HCT116 (cell line): ENCODE measurements around the gene PRICKLE1. TPM values are rescaled to one million over a fixed set of nuclear protein-coding genes. Genes with fewer than 3 reads are reported as not detected.

ENCODE experiments used
- ATAC-seq: fragments of 200-7000 bp; cut with Tn5 transposase; 2 replicates; pipeline ENCODE4 v1.9.1; 2020; ENCODE audit warnings: mild to moderate bottlenecking, moderate library complexity
- BruUV-seq: library from RNA; stranded (reverse); fragments of 400-500 nt; replicated peaks from 2 replicates; lab custom pipeline; 2021; lab: Mats Ljungman, UMichigan
- CTCF ChIA-PET: fragments of 300-600 bp; sonication (Branson Sonifier 250); formaldehyde crosslinking; loops from one replicate; lab custom pipeline; 2021; ENCODE audit warnings: antibody characterized with exemption; lab: Charles Lee
- POLR2A ChIA-PET: fragments of 300-600, 350-600 bp; sonication (Branson Sonifier 250); formaldehyde crosslinking; loops from one replicate; lab custom pipeline; 2021; ENCODE audit warnings: antibody characterized with exemption; lab: Charles Lee
- RAD21 ChIA-PET, 2 experiments: fragments of 300-600 bp; sonication (Branson Sonifier 250); formaldehyde crosslinking; loops; one replicate each; lab custom pipeline; 2023; ENCODE audit warnings: low total read pairs in 2 of 2; ENCODE audit not compliant: uncharacterized antibody in 2 of 2, unreplicated experiment in 2 of 2, low non-redundant PET in 1 of 2; lab: Charles Lee
- DNase-seq: peaks from one replicate; pipeline ENCODE4 v3.0.0-alpha.2; 2010; ENCODE audit warnings: low read depth, low spot score
- H2AFZ ChIP-seq: fragments of 200-600 bp; shearing (Covaris generic), sonication (generic); 2 replicates; pipeline ENCODE4 v1.6.1; 2017; ENCODE audit warnings: low read depth, mixed run types, mixed read lengths, antibody characterized with exemption, low read length; ENCODE audit not compliant: poor library complexity, severe bottlenecking
- H3K27ac ChIP-seq: 2 replicates; pipeline ENCODE4 v1.5.1; 2012; ENCODE audit warnings: low read depth, low read length
- H3K27me3 ChIP-seq: fragments of 200-600 bp; sonication (generic); 2 replicates; pipeline ENCODE4 v1.6.1; 2016; ENCODE audit warnings: mixed run types, low read length, mixed read lengths; ENCODE audit not compliant: insufficient read depth
- H3K36me3 ChIP-seq, 2 experiments: fragments of 200-500 bp in 1 of 2; fragments of 200-600 bp in 1 of 2; sonication (Bioruptor generic) in 1 of 2; sonication (generic) in 1 of 2; 2 replicates each; pipeline versions ENCODE4 v1.5.1 to v1.6.1; 2014 to 2016; ENCODE audit warnings: low read length in 2 of 2, inconsistent platforms in 1 of 2, mixed read lengths in 1 of 2, mixed run types in 1 of 2; ENCODE audit not compliant: insufficient read depth in 2 of 2, control insufficient read depth in 1 of 2
- H3K4me1 ChIP-seq, 2 experiments: fragments of 200-600 bp in 1 of 2; sonication (generic) in 1 of 2; 2 replicates each; pipeline versions ENCODE4 v1.5.1 to v1.6.1; 2012 to 2017; ENCODE audit warnings: low read length in 2 of 2, inconsistent platforms in 1 of 2, mild to moderate bottlenecking in 1 of 2, mixed read lengths in 1 of 2, mixed run types in 1 of 2, moderate library complexity in 1 of 2; ENCODE audit not compliant: insufficient read depth in 2 of 2, control insufficient read depth in 1 of 2
- H3K4me2 ChIP-seq: fragments of 200-600 bp; sonication (generic); 2 replicates; pipeline ENCODE4 v1.6.1; 2017; ENCODE audit warnings: mixed run types, low read length, mixed read lengths
- H3K4me3 ChIP-seq, 2 experiments: fragments of 200-600 bp in 1 of 2; sonication (generic) in 1 of 2; replicated peaks in 1 of 2; 2 replicates each; pipeline ENCODE4 v1.5.1; 2011 to 2016; ENCODE audit warnings: low read length in 2 of 2, control low read depth in 1 of 2, low read depth in 1 of 2, mild to moderate bottlenecking in 1 of 2, mixed read lengths in 1 of 2, mixed run types in 1 of 2
- H3K79me2 ChIP-seq: fragments of 200-600 bp; sonication (generic); 2 replicates; pipeline ENCODE4 v1.6.1; 2017; ENCODE audit warnings: mild to moderate bottlenecking, mixed run types, low read length, moderate library complexity, mixed read lengths; ENCODE audit not compliant: insufficient read depth
- H3K9ac ChIP-seq: fragments of 200-600 bp; sonication (generic); 2 replicates; pipeline ENCODE4 v1.6.1; 2016; ENCODE audit warnings: low read length, mixed read lengths
- H3K9me2 ChIP-seq: fragments of 200-600 bp; sonication (generic), shearing (Covaris generic); 2 replicates; pipeline ENCODE4 v1.6.1; 2017; ENCODE audit warnings: mixed run types, mild to moderate bottlenecking, moderate library complexity; ENCODE audit not compliant: insufficient read depth
- H3K9me3 ChIP-seq, 2 experiments: fragments of 200-500 bp in 1 of 2; fragments of 200-600 bp in 1 of 2; sonication (Bioruptor generic) in 1 of 2; sonication (generic) in 1 of 2; 2 replicates each; pipeline ENCODE4 v1.6.1; 2014 to 2017; ENCODE audit warnings: low read length in 2 of 2, mixed read lengths in 2 of 2, inconsistent platforms in 1 of 2, low read depth in 1 of 2, mild to moderate bottlenecking in 1 of 2, mixed run types in 1 of 2, moderate library complexity in 1 of 2; ENCODE audit not compliant: control insufficient read depth in 1 of 2, insufficient read depth in 1 of 2
- H4K20me1 ChIP-seq: fragments of 200-600 bp; sonication (generic), shearing (Covaris generic); 2 replicates; pipeline ENCODE4 v1.6.1; 2017; ENCODE audit warnings: mixed run types, mild to moderate bottlenecking, moderate library complexity; ENCODE audit not compliant: insufficient read depth
- CBX3 ChIP-seq: IDR thresholded peaks from 2 replicates; pipeline ENCODE4 v1.6.1; 2012; ENCODE audit warnings: low read depth
- CEBPB ChIP-seq: IDR thresholded peaks from 2 replicates; pipeline ENCODE4 v1.6.1; 2012; ENCODE audit warnings: low read depth
- EGR1 ChIP-seq: IDR thresholded peaks from 2 replicates; pipeline ENCODE4 v1.6.1; 2012; ENCODE audit warnings: low read depth
- ELF1 ChIP-seq: IDR thresholded peaks from 2 replicates; pipeline ENCODE4 v1.6.1; 2012; ENCODE audit warnings: low read depth, borderline replicate concordance
- EZH2phosphoT487 ChIP-seq: fragments of 200-600 bp; IDR thresholded peaks from 2 replicates; pipeline ENCODE4 v1.6.1; 2018; ENCODE audit warnings: antibody characterized with exemption, borderline replicate concordance
- FOSL1 ChIP-seq: IDR thresholded peaks from 2 replicates; pipeline ENCODE4 v1.6.1; 2012; ENCODE audit warnings: low read depth
- JUND ChIP-seq: IDR thresholded peaks from 2 replicates; pipeline ENCODE4 v1.6.1; 2012
- POLR2A ChIP-seq: IDR thresholded peaks from 2 replicates; pipeline ENCODE4 v1.7.0; 2011; ENCODE audit warnings: borderline replicate concordance; ENCODE audit not compliant: insufficient read depth, insufficient read length; ENCODE audit errors: extremely low read depth
- POLR2AphosphoS5 ChIP-seq: IDR thresholded peaks from 2 replicates; pipeline ENCODE4 v1.6.1; 2011; ENCODE audit warnings: mild to moderate bottlenecking, low read depth, low read length, moderate library complexity
- RAD21 ChIP-seq: IDR thresholded peaks from 2 replicates; pipeline ENCODE4 v1.6.1; 2012; ENCODE audit warnings: low read depth, mild to moderate bottlenecking
- SIN3A ChIP-seq: IDR thresholded peaks from 2 replicates; pipeline ENCODE4 v1.6.1; 2012; ENCODE audit warnings: low read depth
- SP1 ChIP-seq: IDR thresholded peaks from 2 replicates; pipeline ENCODE4 v1.6.1; 2012; ENCODE audit warnings: low read depth
- SRF ChIP-seq: IDR thresholded peaks from 2 replicates; pipeline ENCODE4 v1.6.1; 2012; ENCODE audit warnings: low read depth
- YY1 ChIP-seq: IDR thresholded peaks from 2 replicates; pipeline ENCODE4 v1.6.1; 2011; ENCODE audit warnings: low read length, low read depth, moderate library complexity, mild to moderate bottlenecking; ENCODE audit not compliant: insufficient replicate concordance; ENCODE audit errors: extremely low read depth
- ZNF274 ChIP-seq: fragments of 200-500 bp; sonication (Bioruptor generic); IDR thresholded peaks from 2 replicates; pipeline ENCODE4 v1.6.1; 2014; ENCODE audit warnings: mild to moderate bottlenecking, low read depth, low read length, inconsistent platforms
- intact Hi-C: fragments of 100-400 bp; cut with micrococcal nuclease; formaldehyde crosslinking; loops from 2 replicates; pipeline ENCODE4 v1.10.0; 2022
- total RNA-seq: library from RNA; stranded (reverse); gene quantifications from one replicate; pipeline ENCODE4 v1.2.1, GENCODE V29; 2021; ENCODE audit not compliant: unreplicated experiment
- TF ChIP-seq, protein P1 (sequence below): IDR thresholded peaks from 2 replicates; pipeline ENCODE4 v1.6.1; 2012
- TF ChIP-seq, protein P2 (sequence below): IDR thresholded peaks from 2 replicates; pipeline ENCODE4 v1.6.1; 2012; ENCODE audit warnings: low read depth
- TF ChIP-seq, protein P3 (sequence below): IDR thresholded peaks from 2 replicates; pipeline ENCODE4 v1.6.1; 2012

PRICKLE1 gene
- total RNA-seq, 1 experiment from 2014 or later = 1.3 TPM

- ChIA-PET RAD21 (no interaction called here), CTCF (no interaction called here), POLR2A (no interaction called here)
- no peaks in the 10 kb centered on the region for H3K4me1 ChIP-seq
- no peak overlapping the region for H3K4me2 ChIP-seq
- no peak overlapping the region for H2AFZ ChIP-seq
- no peaks in the 10 kb centered on the region for H3K27me3 ChIP-seq
- no peak for TF ChIP-seq POLR2A
- TF ChIP-seq, protein P1, sequence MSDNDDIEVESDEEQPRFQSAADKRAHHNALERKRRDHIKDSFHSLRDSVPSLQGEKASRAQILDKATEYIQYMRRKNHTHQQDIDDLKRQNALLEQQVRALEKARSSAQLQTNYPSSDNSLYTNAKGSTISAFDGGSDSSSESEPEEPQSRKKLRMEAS = no peak
- TF ChIP-seq, protein P2, sequence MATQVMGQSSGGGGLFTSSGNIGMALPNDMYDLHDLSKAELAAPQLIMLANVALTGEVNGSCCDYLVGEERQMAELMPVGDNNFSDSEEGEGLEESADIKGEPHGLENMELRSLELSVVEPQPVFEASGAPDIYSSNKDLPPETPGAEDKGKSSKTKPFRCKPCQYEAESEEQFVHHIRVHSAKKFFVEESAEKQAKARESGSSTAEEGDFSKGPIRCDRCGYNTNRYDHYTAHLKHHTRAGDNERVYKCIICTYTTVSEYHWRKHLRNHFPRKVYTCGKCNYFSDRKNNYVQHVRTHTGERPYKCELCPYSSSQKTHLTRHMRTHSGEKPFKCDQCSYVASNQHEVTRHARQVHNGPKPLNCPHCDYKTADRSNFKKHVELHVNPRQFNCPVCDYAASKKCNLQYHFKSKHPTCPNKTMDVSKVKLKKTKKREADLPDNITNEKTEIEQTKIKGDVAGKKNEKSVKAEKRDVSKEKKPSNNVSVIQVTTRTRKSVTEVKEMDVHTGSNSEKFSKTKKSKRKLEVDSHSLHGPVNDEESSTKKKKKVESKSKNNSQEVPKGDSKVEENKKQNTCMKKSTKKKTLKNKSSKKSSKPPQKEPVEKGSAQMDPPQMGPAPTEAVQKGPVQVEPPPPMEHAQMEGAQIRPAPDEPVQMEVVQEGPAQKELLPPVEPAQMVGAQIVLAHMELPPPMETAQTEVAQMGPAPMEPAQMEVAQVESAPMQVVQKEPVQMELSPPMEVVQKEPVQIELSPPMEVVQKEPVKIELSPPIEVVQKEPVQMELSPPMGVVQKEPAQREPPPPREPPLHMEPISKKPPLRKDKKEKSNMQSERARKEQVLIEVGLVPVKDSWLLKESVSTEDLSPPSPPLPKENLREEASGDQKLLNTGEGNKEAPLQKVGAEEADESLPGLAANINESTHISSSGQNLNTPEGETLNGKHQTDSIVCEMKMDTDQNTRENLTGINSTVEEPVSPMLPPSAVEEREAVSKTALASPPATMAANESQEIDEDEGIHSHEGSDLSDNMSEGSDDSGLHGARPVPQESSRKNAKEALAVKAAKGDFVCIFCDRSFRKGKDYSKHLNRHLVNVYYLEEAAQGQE = no peak
- TF ChIP-seq, protein P3, sequence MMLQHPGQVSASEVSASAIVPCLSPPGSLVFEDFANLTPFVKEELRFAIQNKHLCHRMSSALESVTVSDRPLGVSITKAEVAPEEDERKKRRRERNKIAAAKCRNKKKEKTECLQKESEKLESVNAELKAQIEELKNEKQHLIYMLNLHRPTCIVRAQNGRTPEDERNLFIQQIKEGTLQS = no peak
- TF ChIP-seq CBX3 = no peak
- TF ChIP-seq EGR1 = no peak
- no peak for TF ChIP-seq YY1
- TF ChIP-seq SIN3A = no peak
- no peak for TF ChIP-seq ZNF274
- no peak for TF ChIP-seq ELF1
- TF ChIP-seq FOSL1 = no peak
- TF ChIP-seq SRF = no peak
- no peak for TF ChIP-seq POLR2AphosphoS5
- TF ChIP-seq EZH2phosphoT487 = no peak
- no peak for TF ChIP-seq SP1
- TF ChIP-seq JUND = no peak
- no peak for TF ChIP-seq RAD21
- no peak for TF ChIP-seq CEBPB
- intact Hi-C loops = no loop called here
- no peaks in the 10 kb centered on the region for H3K36me3 ChIP-seq
- ATAC-seq (no peak), DNase-seq (no peak)
- no peaks in the 10 kb centered on the region for H4K20me1 ChIP-seq
- H3K9ac ChIP-seq = no peak overlapping the region
- no peaks in the 10 kb centered on the region for H3K9me2 ChIP-seq
- no peaks in the 10 kb centered on the region for H3K9me3 ChIP-seq
- no peak overlapping the region for H3K4me3 ChIP-seq
- no peaks in the 10 kb centered on the region for H3K79me2 ChIP-seq
- no TSS peak for BruUV-seq
- H3K27ac ChIP-seq = no peak overlapping the region
Measured at GRCh38 chr12:42496886-42497285, 92.7 kb downstream of the PRICKLE1 start.
